Myocyte (in vitro differentiated cells): ENCODE data around the gene TRIM49D1. TPM values are rescaled to one million over a fixed set of nuclear protein-coding genes. Genes with fewer than 3 reads are reported as not detected.
"Not testable (repeated sequence)": the region's sequence is repeated elsewhere in the genome, so short reads cannot be mapped to it uniquely, and the experiment has no call there.

Experiments
- DNase-seq: peaks from one replicate; pipeline ENCODE4 v3.0.0-alpha.2; 2012; ENCODE audit warnings: low read depth
- polyA plus RNA-seq: library from polyadenylated mRNA; unstranded; fragments of >200 nt; gene quantifications from one replicate; pipeline ENCODE4 v1.2.1, GENCODE V29; 2012; ENCODE audit warnings: missing spikeins
- total RNA-seq: library from RNA; depleted of rRNA; stranded (reverse); fragments of >200 nt; gene quantifications from 2 replicates; pipeline ENCODE4 v1.2.3, GENCODE V29; 2014

The TRIM49D1 gene, protein sequence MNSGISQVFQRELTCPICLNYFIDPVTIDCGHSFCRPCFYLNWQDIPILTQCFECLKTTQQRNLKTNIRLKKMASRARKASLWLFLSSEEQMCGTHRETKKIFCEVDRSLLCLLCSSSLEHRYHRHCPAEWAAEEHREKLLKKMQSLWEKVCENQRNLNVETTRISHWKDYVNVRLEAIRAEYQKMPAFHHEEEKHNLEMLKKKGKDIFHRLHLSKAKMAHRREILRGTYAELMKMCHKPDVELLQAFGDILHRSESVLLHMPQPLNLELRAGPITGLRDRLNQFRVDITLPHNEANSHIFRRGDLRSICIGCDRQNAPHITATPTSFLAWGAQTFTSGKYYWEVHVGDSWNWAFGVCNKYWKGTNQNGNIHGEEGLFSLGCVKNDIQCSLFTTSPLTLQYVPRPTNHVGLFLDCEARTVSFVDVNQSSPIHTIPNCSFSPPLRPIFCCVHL
- not detected in 2 replicates for total RNA-seq
- not detected for polyA plus RNA-seq

- DNase-seq: no peak
Measured at GRCh38 chr11:89922195-89922660, at the start of gene TRIM49D1. Gene TRIM49D1, minus strand, starts transcription at chr11:89922245. Its CDS starts 4,535 bp downstream, at chr11:89917710.

DNA sequence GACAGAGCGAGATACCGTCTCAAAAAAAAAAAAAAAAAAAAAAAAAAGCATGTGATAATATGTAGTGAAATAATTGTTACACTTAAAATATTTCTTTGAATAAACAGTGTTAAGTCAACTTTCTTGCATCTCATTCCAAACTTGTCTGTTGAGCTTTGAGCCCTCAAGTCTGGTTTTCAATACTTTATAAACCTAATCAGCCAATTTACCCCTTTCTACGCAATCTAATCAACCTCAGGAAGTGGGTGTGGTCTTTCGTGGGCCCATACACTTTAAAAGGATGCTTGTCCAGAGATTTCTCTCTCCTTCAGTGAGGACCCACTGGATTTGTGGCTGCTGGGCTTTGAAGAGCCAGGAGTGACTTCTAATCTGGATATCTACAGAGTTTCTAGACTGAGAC is 43.7 kb upstream of the TRIM49D1 start, which contains the start of gene TRIM64:
TRIM64 (plus strand) TSS at position 301 of the 400 bp plus-strand sequence. CDS start 2,467 bp downstream, outside the sequence.
- not testable (repeated sequence) for DNase-seq

GRCh38 chr11:89960833-89961232 is 38.8 kb upstream of the TRIM49D1 start:
- not testable (repeated sequence) for DNase-seq

GRCh38 chr11:89923764-89924163 is 1.7 kb upstream of the TRIM49D1 start, which contains the start of gene TRIM49D2:
Gene TRIM49D2, plus strand, starts transcription at chr11:89924064. Its CDS starts 2,698 bp downstream, at chr11:89926762.
- not testable (repeated sequence) for DNase-seq

DNA sequence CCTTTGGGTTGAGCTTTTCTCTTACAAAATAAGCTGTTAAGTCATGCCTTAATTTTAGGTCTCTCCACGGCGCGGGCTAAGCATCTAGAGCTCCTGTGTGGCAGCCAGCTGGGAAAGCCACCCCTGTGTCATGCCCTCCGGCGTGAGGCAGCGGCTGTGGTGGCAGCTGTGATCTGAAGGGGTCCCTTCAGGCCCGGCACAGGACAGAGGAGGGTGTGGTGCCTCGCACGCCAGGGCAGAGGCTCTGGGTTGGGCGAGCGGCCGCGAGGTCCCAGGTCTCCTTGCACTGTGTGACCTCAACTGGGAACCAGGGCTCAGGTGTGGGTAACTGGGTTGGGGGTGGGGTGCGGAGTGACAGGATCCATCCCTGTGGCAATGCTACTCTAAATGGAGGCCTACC is 21.2 kb downstream of the TRIM49D1 start:
- not testable (repeated sequence) for DNase-seq

- DNase-seq: not testable (repeated sequence)
Measured at GRCh38 chr11:89893245-89893644, 28.8 kb downstream of the TRIM49D1 start.

GRCh38 chr11:89877511-89877910 is 44.5 kb downstream of the TRIM49D1 start:
- DNase-seq: not testable (repeated sequence)

- DNase-seq: not testable (repeated sequence)
Measured at GRCh38 chr11:89872588-89872987, 49.5 kb downstream of the TRIM49D1 start.

DNA sequence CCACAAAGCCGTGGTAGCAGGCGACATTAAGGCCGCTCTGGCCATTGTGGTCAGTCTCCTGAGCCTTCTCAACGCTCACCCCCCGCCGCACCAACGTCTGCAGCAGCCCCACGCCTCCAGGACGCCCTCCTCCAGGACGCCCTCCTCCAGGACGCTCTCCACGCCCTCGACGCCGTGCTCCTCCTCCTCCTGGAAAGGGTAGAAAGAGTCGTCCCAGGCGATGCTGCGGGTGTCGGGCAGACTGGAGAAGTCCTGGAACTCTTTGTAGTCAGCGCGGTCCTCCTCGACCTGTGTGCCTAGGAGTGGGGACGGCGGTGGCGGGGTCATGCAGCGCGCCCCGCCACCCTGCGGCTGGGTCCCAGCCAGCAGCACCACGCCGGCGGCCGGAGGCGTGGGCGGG is 56.8 kb downstream of the TRIM49D1 start:
- DNase-seq: not testable (repeated sequence)

GRCh38 chr11:89863906-89864704 is 57.9 kb downstream of the TRIM49D1 start:
- not testable (repeated sequence) for DNase-seq

Other genes starting within 250 kb of the TRIM49D1 start
- gene TRIM77, start 211.9 kb downstream of the TRIM49D1 start, total RNA-seq: not detected in 2 replicates
- gene TRIM49, start 113.7 kb downstream of the TRIM49D1 start, total RNA-seq: not detected in 2 replicates
- not detected in 2 replicates for gene TRIM64B, start 43.8 kb downstream of the TRIM49D1 start, total RNA-seq
- gene TRIM49D2, start 1.8 kb upstream of the TRIM49D1 start, total RNA-seq: not detected in 2 replicates
- not detected in 2 replicates for gene TRIM64, start 43.8 kb upstream of the TRIM49D1 start, total RNA-seq
- not detected in 2 replicates for gene TRIM49C, start 108.9 kb upstream of the TRIM49D1 start, total RNA-seq
- gene UBTFL1, start 163.7 kb upstream of the TRIM49D1 start, total RNA-seq: 0.11 TPM in 1 of 2 replicates, not detected in the other
- 0.16 TPM in 1 of 2 replicates, not detected in the other for gene NAALAD2, start 212.4 kb upstream of the TRIM49D1 start, total RNA-seq